Fibroblast of lung (primary cell): ENCODE data around the gene C19orf33. TPM values are rescaled to one million over a fixed set of nuclear protein-coding genes. Genes with fewer than 3 reads are reported as not detected.
A peak's percentile ranks its signal among the peaks of the same experiment; 100 is the strongest.

Experiments
- DNase-seq, 2 donors: peaks; one replicate each; pipeline versions ENCODE4 v3.0.0 to v3.0.0-alpha.2; 2010; ENCODE audit warnings: low read depth in 2 of 2
- H2AFZ ChIP-seq: 2 replicates; pipeline ENCODE4 v1.5.1; 2012; ENCODE audit warnings: low read length, control low read depth, inconsistent platforms
- H3K27ac ChIP-seq: 2 replicates; pipeline ENCODE4 v1.5.1; 2011; ENCODE audit warnings: low read length, control low read depth; ENCODE audit not compliant: insufficient read depth
- H3K27me3 ChIP-seq: 2 replicates; pipeline ENCODE4 v1.5.1; 2011; ENCODE audit warnings: mild to moderate bottlenecking, low read length; ENCODE audit not compliant: control insufficient read depth, insufficient read depth
- H3K36me3 ChIP-seq: 2 replicates; pipeline ENCODE4 v1.5.1; 2011; ENCODE audit warnings: low read length; ENCODE audit not compliant: control insufficient read depth, insufficient read depth
- H3K4me1 ChIP-seq: 2 replicates; pipeline ENCODE4 v1.5.1; 2011; ENCODE audit warnings: low read length; ENCODE audit not compliant: control insufficient read depth, insufficient read depth; ENCODE audit errors: extremely low read depth
- H3K4me2 ChIP-seq: 2 replicates; pipeline ENCODE4 v1.5.1; 2011; ENCODE audit warnings: low read length, control low read depth; ENCODE audit not compliant: insufficient read depth; ENCODE audit errors: extremely low read depth
- H3K4me3 ChIP-seq, 4 experiments: fragments of 200-600 bp in 1 of 4; sonication (generic) in 1 of 4; replicated peaks in 1 of 4; 2 replicates each; pipeline ENCODE4 v1.5.1; 2011 to 2016; ENCODE audit warnings: low read length in 4 of 4, low read depth in 3 of 4, mild to moderate bottlenecking in 3 of 4, control low read depth in 2 of 4, inconsistent platforms in 1 of 4, mixed read lengths in 1 of 4; ENCODE audit not compliant: insufficient read depth in 1 of 4; ENCODE audit errors: control extremely low read depth in 1 of 4
- H3K79me2 ChIP-seq: 2 replicates; pipeline ENCODE4 v1.5.1; 2012; ENCODE audit warnings: mild to moderate bottlenecking, low read length, inconsistent platforms; ENCODE audit not compliant: control insufficient read depth, insufficient read depth
- H3K9ac ChIP-seq: 2 replicates; pipeline ENCODE4 v1.5.1; 2011; ENCODE audit warnings: mild to moderate bottlenecking, low read length, control low read depth; ENCODE audit not compliant: insufficient read depth
- H3K9me3 ChIP-seq: 2 replicates; pipeline ENCODE4 v1.5.1; 2012; ENCODE audit warnings: low read depth, low read length; ENCODE audit not compliant: control insufficient read depth, insufficient read depth
- H4K20me1 ChIP-seq: 2 replicates; pipeline ENCODE4 v1.5.1; 2011; ENCODE audit warnings: low read length; ENCODE audit not compliant: control insufficient read depth, insufficient read depth; ENCODE audit errors: extremely low read depth
- CTCF ChIP-seq, 2 donors: IDR thresholded peaks in 1 of 2; conservative IDR thresholded peaks in 1 of 2; 1 replicate in 1 of 2; 2 replicates in 1 of 2; pipeline ENCODE4 v1.5.1; 2011 to 2012; ENCODE audit warnings: low read length in 2 of 2, control low read depth in 1 of 2, inconsistent platforms in 1 of 2, low read depth in 1 of 2, mild to moderate bottlenecking in 1 of 2
- EZH2 ChIP-seq: IDR thresholded peaks from 2 replicates; pipeline ENCODE4 v1.5.1; 2012; ENCODE audit warnings: low read length, control low read depth, mild to moderate bottlenecking; ENCODE audit errors: missing control alignments
- polyA plus RNA-seq, 2 donors: library from polyadenylated mRNA; depleted of rRNA in 1 of 2; stranded (reverse) in 1 of 2; unstranded in 1 of 2; fragments of >200 nt; gene quantifications; 2 replicates each; pipeline ENCODE4 v1.2.1, GENCODE V29; 2011 to 2012; ENCODE audit warnings: missing spikeins in 1 of 2
- total RNA-seq: library from RNA; depleted of rRNA; stranded (reverse); fragments of >200 nt; gene quantifications from 2 replicates; pipeline ENCODE4 v1.2.1, GENCODE V29; 2014

Gene C19orf33
- total and polyA plus RNA-seq, 2 donors (not counting 1 experiment from before 2014, with no cell fraction given): not detected

GRCh38 chr19:38273499-38273898, 30.6 kb upstream of the C19orf33 start:
- no peak overlapping the region for H3K4me2 ChIP-seq
- no peaks in the 10 kb centered on the region for H3K36me3 ChIP-seq
- H3K79me2 ChIP-seq: no peaks in the 10 kb centered on the region
- no peak for DNase-seq
- no peaks in the 10 kb centered on the region for H3K9me3 ChIP-seq
- H3K4me1 ChIP-seq: peaks cover 21% of the 10 kb centered on the region
- no peak for TF ChIP-seq EZH2
- no peak overlapping the region for H3K27ac ChIP-seq
- H3K27me3 ChIP-seq: no peaks in the 10 kb centered on the region
- no peak overlapping the region for H3K9ac ChIP-seq
- H3K4me3 ChIP-seq: no peak overlapping the region
- H2AFZ ChIP-seq: no peak overlapping the region
- no peaks in the 10 kb centered on the region for H4K20me1 ChIP-seq

DNA sequence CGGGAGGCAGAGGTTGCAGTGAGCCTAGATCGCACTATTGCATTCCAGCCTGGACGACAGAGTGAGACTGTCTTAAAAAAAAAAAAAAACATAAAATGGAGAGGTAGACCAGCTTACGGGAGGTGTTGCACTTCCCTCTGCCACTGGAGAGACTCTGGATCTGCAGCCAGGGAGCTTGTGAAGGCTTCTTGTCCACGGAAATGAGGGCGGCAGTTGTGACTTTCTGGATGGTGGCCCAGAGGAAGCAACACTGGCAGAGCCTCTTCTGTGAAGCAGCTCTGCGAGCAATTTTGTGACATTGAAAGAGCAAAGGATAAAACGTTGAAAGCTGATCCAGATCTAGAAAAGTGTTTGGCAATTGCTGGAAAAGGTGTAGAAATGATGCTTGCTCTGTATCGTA, 29.3 kb upstream of the C19orf33 start:
- no peak overlapping the region for H3K4me2 ChIP-seq
- H3K27me3 ChIP-seq: no peaks in the 10 kb centered on the region
- H3K9me3 ChIP-seq: no peaks in the 10 kb centered on the region
- no peaks in the 10 kb centered on the region for H3K79me2 ChIP-seq
- no peak overlapping the region for H3K27ac ChIP-seq
- no peak for TF ChIP-seq CTCF (conservative IDR thresholded peaks at IDR 0.05 in 1 of 2, IDR thresholded peaks at IDR 0.05 in 1 of 2; ENCODE audit: low read depth in 1 of 2, low read length in 2 of 2)
- TF ChIP-seq EZH2: no peak
- H3K4me3 ChIP-seq: no peak overlapping the region
- H2AFZ ChIP-seq: peak overlapping the region; percentile 1
- no peak for DNase-seq
- H3K4me1 ChIP-seq: peaks cover 21% of the 10 kb centered on the region
- no peaks in the 10 kb centered on the region for H4K20me1 ChIP-seq
- no peaks in the 10 kb centered on the region for H3K36me3 ChIP-seq
- H3K9ac ChIP-seq: no peak overlapping the region

DNA sequence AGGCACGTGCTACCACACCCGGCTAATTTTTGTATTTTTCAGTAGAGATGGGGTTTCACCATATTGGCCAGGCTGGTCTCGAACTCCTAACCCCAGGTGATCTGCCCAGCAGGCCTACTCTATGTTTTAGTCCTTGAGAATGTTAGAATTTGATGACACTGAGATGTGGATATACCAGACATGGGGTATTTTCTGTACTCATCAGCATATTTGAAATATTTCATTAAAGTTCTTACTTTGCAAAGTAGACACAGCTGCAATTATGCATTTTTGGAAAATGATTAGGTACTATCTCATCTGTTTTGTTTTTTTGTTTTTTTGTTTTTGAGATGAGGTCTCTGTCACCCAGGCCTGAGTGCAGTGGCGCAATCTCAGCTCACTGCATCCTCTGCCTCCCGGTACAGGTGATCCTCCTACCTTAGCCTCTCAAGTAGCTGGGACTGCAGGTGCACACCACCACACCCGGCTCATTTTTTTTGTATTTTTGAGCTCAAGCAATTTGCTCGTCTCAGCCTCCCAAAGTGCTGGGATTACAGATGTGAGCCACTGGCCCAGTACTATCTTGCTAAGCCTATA, 27.0 kb upstream of the C19orf33 start:
- Histone ChIP-seq H2AFZ (no peak overlapping the region), H3K27ac (peak overlapping the region; percentile 50), H3K36me3 (no peaks in the 10 kb centered on the region), H3K79me2 (no peaks in the 10 kb centered on the region), H3K4me1 (peaks cover 16% of the 10 kb centered on the region), H3K4me3 (no peak overlapping the region), H3K4me2 (no peak overlapping the region), H3K27me3 (no peaks in the 10 kb centered on the region), H3K9me3 (no peaks in the 10 kb centered on the region), H4K20me1 (no peaks in the 10 kb centered on the region), H3K9ac (peak overlapping the region; percentile 11)
- no peak for DNase-seq
- TF ChIP-seq CTCF (conservative IDR thresholded peaks at IDR 0.05 in 1 of 2, IDR thresholded peaks at IDR 0.05 in 1 of 2; ENCODE audit: low read depth in 1 of 2, low read length in 2 of 2): no peak
- TF ChIP-seq EZH2: no peak
